ENCODE results near the gene SYTL3. TPM values are rescaled to one million over a fixed set of nuclear protein-coding genes. Genes with fewer than 3 reads are reported as not detected.
"Not testable (repeated sequence)": the region's sequence is repeated elsewhere in the genome, so short reads cannot be mapped to it uniquely, and the experiment has no call there.

Gene SYTL3
- total RNA-seq, 4 donors from 2014 or later: 2.4 to 6.4 (median 2.9) TPM

DNA sequence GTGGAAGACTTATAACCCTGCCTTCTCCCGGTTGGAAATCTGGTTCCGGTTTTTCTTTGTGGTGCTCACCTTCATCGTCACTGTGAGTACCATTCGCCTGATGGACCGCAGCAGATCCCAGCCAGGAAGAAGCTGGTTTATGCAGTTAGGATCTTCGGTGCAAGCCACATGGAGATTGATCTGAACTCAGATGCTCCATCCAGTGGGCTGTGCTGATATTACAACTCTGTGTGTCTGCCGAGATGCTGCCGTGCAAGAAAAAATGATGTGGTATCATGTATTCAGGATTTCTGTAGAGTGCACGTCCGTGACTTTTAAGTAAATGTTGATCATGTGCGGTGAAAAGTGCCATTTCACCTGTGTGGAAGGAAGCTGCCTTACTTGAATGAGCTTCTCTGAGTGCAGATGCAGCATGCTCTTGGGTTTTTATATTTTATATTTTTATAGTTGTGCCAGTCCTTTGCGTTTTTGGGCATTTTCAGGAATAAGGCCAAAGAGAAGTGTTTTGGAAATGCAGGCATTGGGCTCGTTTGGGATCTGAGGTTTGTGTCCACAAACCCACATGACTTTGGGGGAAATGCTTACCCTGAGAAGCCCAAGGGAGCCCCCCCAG is 44.5 kb upstream of the SYTL3 start:
- Histone ChIP-seq H3K4me1 (no peaks in the 10 kb centered on the region), H3K9me3 (no peaks in the 10 kb centered on the region), H3K27ac (no peak overlapping the region), H3K27me3 (no peaks in the 10 kb centered on the region), H3K4me3 (no peak overlapping the region), H3K36me3 (peaks cover 0 to 40% (median 14%) of the 10 kb centered on the region in 4 donors)
- TF ChIP-seq POLR2A (IDR thresholded peaks at IDR 0.05): no peak
- TF ChIP-seq, protein P1, sequence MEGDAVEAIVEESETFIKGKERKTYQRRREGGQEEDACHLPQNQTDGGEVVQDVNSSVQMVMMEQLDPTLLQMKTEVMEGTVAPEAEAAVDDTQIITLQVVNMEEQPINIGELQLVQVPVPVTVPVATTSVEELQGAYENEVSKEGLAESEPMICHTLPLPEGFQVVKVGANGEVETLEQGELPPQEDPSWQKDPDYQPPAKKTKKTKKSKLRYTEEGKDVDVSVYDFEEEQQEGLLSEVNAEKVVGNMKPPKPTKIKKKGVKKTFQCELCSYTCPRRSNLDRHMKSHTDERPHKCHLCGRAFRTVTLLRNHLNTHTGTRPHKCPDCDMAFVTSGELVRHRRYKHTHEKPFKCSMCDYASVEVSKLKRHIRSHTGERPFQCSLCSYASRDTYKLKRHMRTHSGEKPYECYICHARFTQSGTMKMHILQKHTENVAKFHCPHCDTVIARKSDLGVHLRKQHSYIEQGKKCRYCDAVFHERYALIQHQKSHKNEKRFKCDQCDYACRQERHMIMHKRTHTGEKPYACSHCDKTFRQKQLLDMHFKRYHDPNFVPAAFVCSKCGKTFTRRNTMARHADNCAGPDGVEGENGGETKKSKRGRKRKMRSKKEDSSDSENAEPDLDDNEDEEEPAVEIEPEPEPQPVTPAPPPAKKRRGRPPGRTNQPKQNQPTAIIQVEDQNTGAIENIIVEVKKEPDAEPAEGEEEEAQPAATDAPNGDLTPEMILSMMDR (IDR thresholded peaks at IDR 0.05): peak; percentile 65 to 84 (median 74)
- in situ Hi-C loops (cut with MboI; ENCODE audit: low pct_ligation_motif_present in 1 of 4, low pct_unique_long_range_greater_than_20kb in 1 of 4, low sequenced_read_pairs in 3 of 4): loop anchor here in 3 of 4 donors (10.0 to 25.0 kb wide), 2 partner anchors 381 to 393 kb away; no protein-coding TSS in a partner anchor
- WGBS, 2 donors (ENCODE audit: low coverage in 1 of 2): 39% methylated on average over 6 to 13 of the region's 13 CpGs
- intact Hi-C loops (cut with DNase I; ENCODE audit: low total_unique reads): loop anchor here (10.0 kb wide), 1 partner anchor 381 kb away; no protein-coding TSS in a partner anchor
- peak; percentile 73 for DNase-seq

DNA sequence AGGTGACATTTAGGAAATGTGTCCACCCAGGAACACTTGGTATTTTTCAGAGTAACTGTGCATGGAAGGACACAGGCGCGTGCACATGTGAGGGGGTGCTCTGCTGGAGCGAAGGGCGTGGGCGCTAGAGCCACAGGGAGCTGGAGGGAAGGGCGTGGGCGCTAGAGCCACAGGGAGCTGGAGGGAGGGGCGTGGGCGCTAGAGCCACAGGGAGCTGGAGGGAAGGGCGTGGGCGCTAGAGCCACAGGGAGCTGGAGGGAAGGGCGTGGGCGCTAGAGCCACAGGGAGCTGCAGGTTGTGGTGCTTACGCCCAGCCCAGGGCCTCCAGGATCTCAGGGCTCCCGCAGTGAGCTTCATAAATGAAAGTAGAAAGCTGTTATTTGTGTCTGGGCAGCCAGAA is 43.8 kb upstream of the SYTL3 start:
- H3K9me3 ChIP-seq, H3K4me3 ChIP-seq, H3K27ac ChIP-seq, H3K27me3 ChIP-seq, DNase-seq, H3K4me1 ChIP-seq: not testable (repeated sequence)
- in situ Hi-C loops (cut with MboI; ENCODE audit: low pct_ligation_motif_present in 1 of 4, low pct_unique_long_range_greater_than_20kb in 1 of 4, low sequenced_read_pairs in 3 of 4) (loop anchor here in 3 of 4 donors (10.0 to 25.0 kb wide), 2 partner anchors 381 to 394 kb away; no protein-coding TSS in a partner anchor), intact Hi-C loops (cut with DNase I; ENCODE audit: low total_unique reads) (loop anchor here (10.0 kb wide), 1 partner anchor 381 kb away; no protein-coding TSS in a partner anchor)
- WGBS, 2 donors (ENCODE audit: low coverage in 1 of 2): 94% methylated on average over 15 of the region's 15 CpGs; no CpG with 5 or more reads in 1 of the 2 donors
- H3K36me3 ChIP-seq: peaks cover 0 to 43% (median 16%) of the 10 kb centered on the region in 4 donors

DNA sequence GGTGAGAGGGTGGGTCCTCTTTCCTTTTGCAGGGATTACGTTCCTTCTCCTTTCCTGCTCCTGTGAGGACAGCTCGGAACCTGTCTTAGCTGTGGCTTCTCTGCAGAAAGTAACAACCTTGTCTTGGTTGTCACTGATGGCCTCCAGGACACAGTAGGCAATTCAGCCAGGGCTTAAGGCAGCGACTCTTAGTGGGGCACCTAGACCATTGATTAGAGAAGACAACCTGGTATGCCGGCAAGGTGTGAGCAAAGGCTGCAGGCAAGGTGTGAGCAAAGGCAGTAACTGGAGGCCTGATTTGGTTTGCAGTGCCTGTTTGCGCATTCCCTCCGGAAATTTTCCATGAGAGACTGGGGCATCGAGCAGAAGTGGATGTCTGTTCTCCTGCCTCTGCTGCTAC is 42.9 kb upstream of the SYTL3 start:
- intact Hi-C loops (cut with DNase I; ENCODE audit: low total_unique reads) (loop anchor here (10.0 kb wide), 1 partner anchor 382 kb away; no protein-coding TSS in a partner anchor), in situ Hi-C loops (cut with MboI; ENCODE audit: low pct_ligation_motif_present in 1 of 4, low pct_unique_long_range_greater_than_20kb in 1 of 4, low sequenced_read_pairs in 3 of 4) (loop anchor here in 3 of 4 donors (10.0 to 25.0 kb wide), 2 partner anchors 382 to 395 kb away; no protein-coding TSS in a partner anchor)
- Histone ChIP-seq H3K27me3 (no peaks in the 10 kb centered on the region), H3K4me1 (no peaks in the 10 kb centered on the region), H3K27ac (no peak overlapping the region), H3K4me3 (no peak overlapping the region), H3K36me3 (peaks cover 0 to 45% (median 16%) of the 10 kb centered on the region in 4 donors), H3K9me3 (no peaks in the 10 kb centered on the region)
- no peak for DNase-seq
- TF ChIP-seq, protein P1 (IDR thresholded peaks at IDR 0.05): no peak
- no peak for TF ChIP-seq POLR2A (IDR thresholded peaks at IDR 0.05)
- no peak for TF ChIP-seq POLR2AphosphoS5 (IDR thresholded peaks at IDR 0.05)
- no peak for TF ChIP-seq EP300 (IDR thresholded peaks at IDR 0.05; ENCODE audit: low read depth)
- WGBS, 2 donors (ENCODE audit: low coverage in 1 of 2): 95 to 100% methylated on average over 1 to 7 of the region's 7 CpGs

DNA sequence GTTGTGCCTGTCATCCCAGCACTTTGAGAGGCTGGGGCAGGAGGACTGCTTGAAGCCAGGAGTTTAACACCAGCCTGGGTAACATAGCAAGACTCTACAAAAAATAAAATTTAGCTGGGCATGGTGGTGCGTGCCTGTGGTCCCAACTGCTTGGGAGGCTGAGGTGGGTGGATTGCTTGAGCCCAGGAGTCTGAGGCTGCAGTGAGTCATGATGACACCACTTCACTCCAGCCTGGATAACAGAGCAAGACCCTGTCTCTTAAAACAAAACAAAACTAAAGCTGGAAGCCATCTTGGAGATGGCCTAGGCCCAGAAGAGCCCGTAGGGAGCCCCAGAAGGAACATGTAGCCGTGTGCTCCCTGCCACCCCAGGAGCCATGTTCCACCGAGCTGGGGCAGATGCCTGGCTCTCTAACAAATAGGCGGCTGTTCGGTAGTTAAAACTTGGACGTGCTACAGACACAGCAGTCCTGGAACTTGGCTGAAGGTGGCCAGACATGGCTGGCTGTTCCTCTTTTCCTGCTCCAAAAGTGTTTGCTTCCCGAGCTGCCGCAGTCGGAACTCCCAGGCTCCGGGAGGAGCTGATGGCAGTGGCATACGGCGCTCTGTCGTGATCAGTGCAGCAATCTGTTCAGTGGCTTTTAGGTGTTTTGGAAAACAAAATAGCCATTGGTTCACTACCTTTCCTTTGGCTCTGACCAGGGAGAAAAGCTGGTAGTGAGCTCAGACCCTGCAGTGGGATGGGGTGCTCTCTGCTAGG is 42.3 kb upstream of the SYTL3 start:
- 89% methylated on average over 14 of the region's 14 CpGs; no CpG with 5 or more reads in 1 of the 2 donors for WGBS, 2 donors (ENCODE audit: low coverage in 1 of 2)
- TF ChIP-seq POLR2AphosphoS5 (IDR thresholded peaks at IDR 0.05): no peak
- TF ChIP-seq POLR2A (IDR thresholded peaks at IDR 0.05): no peak
- TF ChIP-seq EP300 (IDR thresholded peaks at IDR 0.05; ENCODE audit: low read depth): no peak
- TF ChIP-seq, protein P1 (IDR thresholded peaks at IDR 0.05): no peak
- intact Hi-C loops (cut with DNase I; ENCODE audit: low total_unique reads): loop anchor here (10.0 kb wide), 1 partner anchor 383 kb away; no protein-coding TSS in a partner anchor
- DNase-seq: no peak
- H3K9me3 ChIP-seq: no peaks in the 10 kb centered on the region
- no peak overlapping the region for H3K4me3 ChIP-seq
- peaks cover 0 to 45% (median 16%) of the 10 kb centered on the region in 4 donors for H3K36me3 ChIP-seq
- no peaks in the 10 kb centered on the region for H3K4me1 ChIP-seq
- in situ Hi-C loops (cut with MboI; ENCODE audit: low pct_ligation_motif_present in 1 of 4, low pct_unique_long_range_greater_than_20kb in 1 of 4, low sequenced_read_pairs in 3 of 4): loop anchor here in 3 of 4 donors (10.0 to 25.0 kb wide), 2 partner anchors 383 to 395 kb away; no protein-coding TSS in a partner anchor
- no peak overlapping the region for H3K27ac ChIP-seq
- H3K27me3 ChIP-seq: no peaks in the 10 kb centered on the region
